H1 (cell line): ENCODE results near the gene PTPRCAP. TPM values are rescaled to one million over a fixed set of nuclear protein-coding genes. Genes with fewer than 3 reads are reported as not detected.

Source experiments
- CTCF ChIA-PET: fragments of 300-600 bp; sonication (Branson Sonifier 250); formaldehyde crosslinking; loops from one replicate; lab custom pipeline; 2021; ENCODE audit not compliant: partially characterized antibody; lab: Charles Lee
- POLR2A ChIA-PET: fragments of 300-600 bp; sonication (Branson Sonifier 250); formaldehyde crosslinking; loops from one replicate; lab custom pipeline; 2021; ENCODE audit warnings: inconsistent platforms; ENCODE audit not compliant: partially characterized antibody; lab: Charles Lee
- DNase-seq, 2 experiments: peaks; one replicate each; pipeline versions ENCODE4 v3.0.0 to v3.0.0-alpha.2; 2010 to 2022; ENCODE audit warnings: low spot score in 2 of 2, low read depth in 1 of 2, mixed read lengths in 1 of 2
- FAIRE-seq: peaks from 2 replicates; lab custom pipeline; 2011; peaks lifted over from hg19 to GRCh38; lab: Jason Lieb, UNC
- H2AFZ ChIP-seq: 2 replicates; pipeline ENCODE4 v1.8.1; 2012; ENCODE audit warnings: low read length, inconsistent platforms
- H2AK5ac ChIP-seq: 2 replicates; pipeline ENCODE4 v1.6.1; 2013; ENCODE audit warnings: low read depth, low read length
- H2BK120ac ChIP-seq: replicated peaks from 2 replicates; pipeline ENCODE3; 2013; ENCODE audit warnings: low read depth, low read length, inconsistent platforms
- H2BK12ac ChIP-seq: 2 replicates; pipeline ENCODE4 v1.6.1; 2013; ENCODE audit warnings: low read depth, low read length
- H2BK15ac ChIP-seq: 2 replicates; pipeline ENCODE4 v1.6.1; 2013; ENCODE audit warnings: low read length
- H2BK20ac ChIP-seq: 2 replicates; pipeline ENCODE4 v1.6.1; 2013; ENCODE audit warnings: low read length
- H2BK5ac ChIP-seq: 2 replicates; pipeline ENCODE4 v1.6.1; 2013; ENCODE audit warnings: low read depth, low read length
- H3K14ac ChIP-seq: 2 replicates; pipeline ENCODE4 v1.6.1; 2013; ENCODE audit warnings: inconsistent platforms; ENCODE audit not compliant: insufficient read length
- H3K18ac ChIP-seq: 2 replicates; pipeline ENCODE4 v1.6.1; 2013; ENCODE audit warnings: low read length; ENCODE audit errors: extremely low read depth
- H3K23ac ChIP-seq: 2 replicates; pipeline ENCODE4 v1.6.1; 2013; ENCODE audit warnings: inconsistent platforms; ENCODE audit not compliant: insufficient read length
- H3K23me2 ChIP-seq: 2 replicates; pipeline ENCODE4 v1.6.1; 2013; ENCODE audit warnings: low read depth, low read length
- H3K27ac ChIP-seq: 2 replicates; pipeline ENCODE4 v1.6.1; 2011; ENCODE audit warnings: low read depth, low read length, inconsistent platforms
- H3K27me3 ChIP-seq, 4 experiments: replicated peaks in 1 of 4; 1 replicate in 1 of 4; 2 replicates in 3 of 4; pipeline versions ENCODE4 v1.6.1 to v1.8.1; 2011 to 2013; ENCODE audit warnings: low read length in 3 of 4, mild to moderate bottlenecking in 3 of 4, inconsistent platforms in 2 of 4, mixed read lengths in 2 of 4, moderate library complexity in 1 of 4; ENCODE audit not compliant: control insufficient read depth in 3 of 4, insufficient read depth in 3 of 4; ENCODE audit errors: extremely low read depth in 1 of 4
- H3K36me3 ChIP-seq, 4 experiments: 2 replicates each; pipeline versions ENCODE4 v1.6.1 to v1.8.1; 2011 to 2013; ENCODE audit warnings: mild to moderate bottlenecking in 4 of 4, low read length in 3 of 4, moderate library complexity in 2 of 4, control low read depth in 1 of 4, inconsistent platforms in 1 of 4; ENCODE audit not compliant: insufficient read depth in 4 of 4, control insufficient read depth in 2 of 4
- H3K4ac ChIP-seq: replicated peaks from 2 replicates; pipeline ENCODE3; 2013; ENCODE audit warnings: low read length, low read depth, mixed read lengths, inconsistent platforms; ENCODE audit not compliant: insufficient read length
- H3K4me1 ChIP-seq, 4 experiments: replicated peaks in 1 of 4; 1 replicate in 1 of 4; 2 replicates in 3 of 4; pipeline versions ENCODE4 v1.6.1 to v1.8.1; 2011 to 2013; ENCODE audit warnings: low read length in 3 of 4, inconsistent platforms in 2 of 4, mixed read lengths in 1 of 4; ENCODE audit not compliant: insufficient read depth in 4 of 4, control insufficient read depth in 3 of 4
- H3K4me2 ChIP-seq, 2 experiments: 2 replicates each; pipeline versions ENCODE4 v1.6.1 to v1.8.1; 2011 to 2013; ENCODE audit warnings: low read depth in 2 of 2, low read length in 2 of 2, control low read depth in 1 of 2, inconsistent platforms in 1 of 2, mild to moderate bottlenecking in 1 of 2; ENCODE audit not compliant: insufficient read depth in 1 of 2
- H3K4me3 ChIP-seq, 4 experiments: fragments of 200-600, 300-600 bp in 1 of 4; sonication (generic), shearing (Covaris generic), sonication (Bioruptor Twin) in 1 of 4; 2 replicates each; pipeline versions ENCODE4 v1.5.1 to v1.8.1; 2011 to 2016; ENCODE audit warnings: low read length in 4 of 4, low read depth in 3 of 4, control low read depth in 2 of 4, inconsistent platforms in 2 of 4, mild to moderate bottlenecking in 2 of 4, mixed read lengths in 1 of 4, moderate library complexity in 1 of 4; ENCODE audit not compliant: insufficient read depth in 2 of 4; ENCODE audit errors: extremely low read depth in 1 of 4
- H3K56ac ChIP-seq: replicated peaks from 2 replicates; pipeline ENCODE3; 2013; ENCODE audit warnings: low read depth, mild to moderate bottlenecking, mixed read lengths, low read length, inconsistent platforms; ENCODE audit not compliant: insufficient read length
- H3K79me1 ChIP-seq: 2 replicates; pipeline ENCODE4 v1.6.1; 2013; ENCODE audit warnings: low read depth, low read length, control low read depth
- H3K79me2 ChIP-seq, 2 experiments: 2 replicates each; pipeline versions ENCODE4 v1.6.1 to v1.8.1; 2012 to 2013; ENCODE audit warnings: low read length in 2 of 2, mild to moderate bottlenecking in 2 of 2, inconsistent platforms in 1 of 2; ENCODE audit not compliant: insufficient read depth in 2 of 2, control insufficient read depth in 1 of 2
- H3K9ac ChIP-seq, 4 experiments: replicated peaks in 1 of 4; 1 replicate in 1 of 4; 2 replicates in 3 of 4; pipeline versions ENCODE4 v1.6.1 to v1.8.1; 2011 to 2013; ENCODE audit warnings: low read depth in 3 of 4, low read length in 3 of 4, control low read depth in 2 of 4, mild to moderate bottlenecking in 2 of 4, moderate library complexity in 2 of 4, inconsistent platforms in 1 of 4; ENCODE audit errors: extremely low read depth in 1 of 4
- H3K9me3 ChIP-seq, 2 experiments: 2 replicates each; pipeline versions ENCODE4 v1.6.1 to v1.8.1; 2012 to 2013; ENCODE audit warnings: mild to moderate bottlenecking in 2 of 2, moderate library complexity in 2 of 2, control low read depth in 1 of 2, inconsistent platforms in 1 of 2, low read depth in 1 of 2, low read length in 1 of 2, mixed read lengths in 1 of 2; ENCODE audit not compliant: insufficient read depth in 2 of 2
- H4K20me1 ChIP-seq, 2 experiments: replicated peaks in 1 of 2; 2 replicates each; pipeline versions ENCODE3 to v1.8.1; 2011 to 2013; ENCODE audit warnings: inconsistent platforms in 2 of 2, low read length in 2 of 2, mild to moderate bottlenecking in 1 of 2; ENCODE audit not compliant: insufficient read depth in 2 of 2, control insufficient read depth in 1 of 2
- H4K5ac ChIP-seq: 2 replicates; pipeline ENCODE4 v1.6.1; 2013; ENCODE audit warnings: low read length, low read depth, mixed read lengths, inconsistent platforms; ENCODE audit not compliant: insufficient read length
- H4K8ac ChIP-seq: 2 replicates; pipeline ENCODE4 v1.8.0; 2013; ENCODE audit warnings: mild to moderate bottlenecking, moderate library complexity, low read length, inconsistent platforms; ENCODE audit not compliant: insufficient read depth; ENCODE audit errors: extremely low read depth
- H4K91ac ChIP-seq: replicated peaks from 2 replicates; pipeline ENCODE3; 2013; ENCODE audit warnings: low read length, mixed read lengths, inconsistent platforms; ENCODE audit not compliant: insufficient read length
- BRCA1 ChIP-seq: IDR thresholded peaks from 2 replicates; pipeline ENCODE4 v1.6.1; 2012; ENCODE audit warnings: low read depth, low read length, improper control_type of control experiment
- CBX8 ChIP-seq: fragments of 300-800, 300-1000 bp; sonication (generic); IDR thresholded peaks from 2 replicates; pipeline ENCODE4 v1.7.1; 2016; ENCODE audit warnings: low read depth, low read length, borderline replicate concordance
- CTBP2 ChIP-seq: IDR thresholded peaks from 2 replicates; pipeline ENCODE4 v1.7.0; 2011; ENCODE audit warnings: borderline replicate concordance, mild to moderate bottlenecking, moderate library complexity, mixed read lengths, low read length; ENCODE audit not compliant: insufficient read depth, insufficient read length
- CTCF ChIP-seq, 3 experiments: IDR thresholded peaks; 1 replicate in 2 of 3; 2 replicates in 1 of 3; pipeline versions ENCODE4 v1.5.1 to v1.6.1; 2011; ENCODE audit warnings: low read length in 3 of 3, mild to moderate bottlenecking in 3 of 3, inconsistent platforms in 2 of 3, low read depth in 1 of 3, moderate library complexity in 1 of 3; ENCODE audit not compliant: insufficient read depth in 1 of 3; ENCODE audit errors: control extremely low read depth in 1 of 3
- EGR1 ChIP-seq: IDR thresholded peaks from 2 replicates; pipeline ENCODE4 v1.6.1; 2011; ENCODE audit warnings: low read depth, low read length, borderline replicate concordance
- EP300 ChIP-seq, 2 experiments: IDR thresholded peaks; 1 replicate in 1 of 2; 2 replicates in 1 of 2; pipeline ENCODE4 v1.6.1; 2011 to 2012; ENCODE audit warnings: low read depth in 2 of 2, low read length in 2 of 2, mild to moderate bottlenecking in 2 of 2, borderline replicate concordance in 1 of 2, inconsistent platforms in 1 of 2, moderate library complexity in 1 of 2
- HDAC6 ChIP-seq: IDR thresholded peaks from one replicate; pipeline ENCODE4 v1.7.1; 2012; ENCODE audit warnings: low read depth, mild to moderate bottlenecking, inconsistent platforms, low read length, moderate library complexity
- POU5F1 ChIP-seq: IDR thresholded peaks from 2 replicates; pipeline ENCODE4 v1.6.1; 2011; ENCODE audit warnings: low read depth, mild to moderate bottlenecking, low read length, moderate library complexity
- SP1 ChIP-seq: IDR thresholded peaks from 2 replicates; pipeline ENCODE4 v1.6.1; 2011; ENCODE audit warnings: low read depth, low read length
- USF2 ChIP-seq: IDR thresholded peaks from 2 replicates; pipeline ENCODE4 v1.6.1; 2011; ENCODE audit warnings: low read length, improper control_type of control experiment
- WGBS, 2 experiments: shearing (Covaris generic) in 1 of 2; methylation state at CpG; one replicate each; pipeline versions ENCODE4 v1.1.6 to v1.1.7; 2013 to 2015; ENCODE audit warnings: low lambda C conversion rate in 2 of 2, mixed read lengths in 2 of 2, inconsistent platforms in 1 of 2, low coverage in 1 of 2, missing lambda C conversion rate in 1 of 2; ENCODE audit not compliant: insufficient replicate concordance in 2 of 2, insufficient coverage in 1 of 2, insufficient read length in 1 of 2; ENCODE audit errors: extremely low coverage in 1 of 2, missing lambda C conversion rate in 1 of 2; 5-methylcytosine and 5-hydroxymethylcytosine counted together
- polyA plus RNA-seq, 7 experiments: library from polyadenylated mRNA; depleted of rRNA in 3 of 7; stranded (reverse) in 5 of 7; unstranded in 2 of 7; fragments of >200 nt in 5 of 7; fragments of 200-250 nt in 2 of 7; gene quantifications; 1 replicate in 5 of 7; 2 replicates in 1 of 7; 4 replicates in 1 of 7; pipeline versions ENCODE4 v1.2.1 to v1.2.3, GENCODE V29; 2011 to 2013; ENCODE audit warnings: missing spikeins in 2 of 7, mixed read lengths in 2 of 7
- total RNA-seq: library from RNA; stranded (reverse); fragmentation: NEBNext Ultra II Directional; extraction: Animal tissue kit (Norgen Biotek cat#: 25700); gene quantifications from 2 replicates; pipeline ENCODE4 v1.2.1, GENCODE V29; 2021

PTPRCAP gene
- total and polyA plus RNA-seq, 2 of the 8 experiments (the other 6 are each of a cell fraction or from before 2014, with no cell fraction given), result 0.78 to 6.7 TPM

GRCh38 chr11:67463186-67463585 is 25.7 kb upstream of the PTPRCAP start:
- Histone ChIP-seq H4K91ac (no peak overlapping the region), H3K23me2 (peaks cover 6% of the 10 kb centered on the region), H2BK12ac (no peak overlapping the region), H3K18ac (no peak overlapping the region), H4K5ac (no peak overlapping the region), H2BK15ac (no peak overlapping the region), H3K9ac (no peak overlapping the region), H2AK5ac (no peak overlapping the region), H3K4ac (no peak overlapping the region), H4K8ac (no peak overlapping the region), H2BK5ac (no peak overlapping the region), H2AFZ (no peak overlapping the region), H3K79me1 (peaks cover 2% of the 10 kb centered on the region), H3K23ac (no peak overlapping the region), H3K27me3 (no peaks in the 10 kb centered on the region), H4K20me1 (peaks cover 0 to 3% of the 10 kb centered on the region in 2 experiments), H3K27ac (no peak overlapping the region), H3K9me3 (no peaks in the 10 kb centered on the region), H3K14ac (no peak overlapping the region), H2BK20ac (no peak overlapping the region), H3K4me1 (peaks cover 2 to 12% (median 6%) of the 10 kb centered on the region in 4 experiments; a peak in 6 of 7 replicates), H3K79me2 (peaks cover 0 to 3% of the 10 kb centered on the region in 2 experiments; a peak in 2 of 4 replicates), H3K56ac (no peak overlapping the region), H3K4me3 (no peak overlapping the region), H2BK120ac (no peak overlapping the region), H3K36me3 (no peaks in the 10 kb centered on the region), H3K4me2 (no peak overlapping the region)
- no peak for DNase-seq
- ChIA-PET CTCF (interaction anchor here (0.7 to 1.0 kb wide), 3 partner anchors 20 to 152 kb away, joined by 3 to 4 read pairs (median 3); partner anchors contain the start of gene CORO1B), POLR2A (interaction anchor here (1.0 kb wide), 1 partner anchor 24 kb away, joined by 4 read pairs; no protein-coding TSS in a partner anchor)
- FAIRE-seq, result no peak
- WGBS, 2 experiments, result 92% methylated on average over 7 of the region's 10 CpGs; no CpG with 5 or more reads in 1 of the 2 experiments
- TF ChIP-seq SP1 (no peak), CBX8 (no peak), BRCA1 (no peak), USF2 (no peak), HDAC6 (no peak), POU5F1 (no peak), EGR1 (no peak), EP300 (IDR thresholded peaks at IDR 0.05; ENCODE audit: borderline replicate concordance in 1 of 2, low read depth in 2 of 2, low read length in 2 of 2) (no peak), CTBP2 (no peak), CTCF (IDR thresholded peaks at IDR 0.05; ENCODE audit: control extremely low read depth in 1 of 3, insufficient read depth in 1 of 3, low read depth in 1 of 3, low read length in 3 of 3) (no peak)
